MM.1S (cell line): ENCODE measurements around the gene TMEM273.

ENCODE experiments used
- DNase-seq: peaks from one replicate; pipeline ENCODE4 v3.0.0-alpha.2; 2015
- H2AFZ ChIP-seq: fragments of 300-600 bp; sonication (generic); 2 replicates; pipeline ENCODE4 v1.6.0; 2016; ENCODE audit warnings: antibody characterized with exemption, low read length
- H3F3A ChIP-seq: fragments of 300-600 bp; sonication (generic); 2 replicates; pipeline ENCODE4 v1.6.1; 2016; ENCODE audit warnings: mild to moderate bottlenecking, antibody characterized with exemption, low read length, moderate library complexity, mixed read lengths; ENCODE audit not compliant: insufficient read depth
- H3K27ac ChIP-seq: fragments of 300-600 bp; sonication (generic); 2 replicates; pipeline ENCODE4 v1.5.1; 2016; ENCODE audit warnings: mild to moderate bottlenecking, low read length
- H3K27me3 ChIP-seq: fragments of 300-600 bp; sonication (generic); replicated peaks from 2 replicates; pipeline ENCODE4 v1.6.0; 2016; ENCODE audit warnings: low read length; ENCODE audit not compliant: insufficient read depth
- H3K36me3 ChIP-seq: fragments of 300-600 bp; sonication (generic); replicated peaks from 2 replicates; pipeline ENCODE4 v1.6.1; 2016; ENCODE audit warnings: mild to moderate bottlenecking, low read length, mixed read lengths; ENCODE audit not compliant: insufficient read depth
- H3K4me1 ChIP-seq: fragments of 300-600 bp; sonication (generic); 2 replicates; pipeline ENCODE4 v1.6.1; 2016; ENCODE audit warnings: low read length, mixed read lengths
- H3K4me2 ChIP-seq: fragments of 300-600 bp; sonication (generic); 2 replicates; pipeline ENCODE4 v1.6.0; 2016; ENCODE audit warnings: low read depth, low read length
- H3K4me3 ChIP-seq: fragments of 300-600 bp; sonication (generic); 2 replicates; pipeline ENCODE4 v1.5.1; 2016; ENCODE audit warnings: low read length, mixed read lengths
- H3K79me2 ChIP-seq: fragments of 300-600 bp; sonication (generic); 2 replicates; pipeline ENCODE4 v1.6.1; 2016; ENCODE audit warnings: mixed run types, low read length, mixed read lengths
- H3K9ac ChIP-seq: fragments of 300-600 bp; sonication (generic); 2 replicates; pipeline ENCODE4 v1.6.1; 2016; ENCODE audit warnings: low read length, mixed read lengths
- H3K9me2 ChIP-seq: fragments of 300-600 bp; sonication (generic); replicated peaks from 2 replicates; pipeline ENCODE4 v1.6.1; 2016; ENCODE audit warnings: mild to moderate bottlenecking, low read length, mixed read lengths; ENCODE audit not compliant: insufficient read depth
- H3K9me3 ChIP-seq: fragments of 300-600 bp; sonication (generic); replicated peaks from 2 replicates; pipeline ENCODE4 v1.6.1; 2016; ENCODE audit warnings: mild to moderate bottlenecking, low read length, mixed read lengths; ENCODE audit not compliant: insufficient read depth
- H4K20me1 ChIP-seq: fragments of 300-600 bp; sonication (generic); 2 replicates; pipeline ENCODE4 v1.6.1; 2016; ENCODE audit warnings: mild to moderate bottlenecking, low read length, moderate library complexity, mixed read lengths; ENCODE audit not compliant: insufficient read depth
- EZH2 ChIP-seq: fragments of 300-600 bp; sonication (generic); optimal IDR thresholded peaks from 2 replicates; pipeline ENCODE3; 2017; ENCODE audit warnings: low read depth, mild to moderate bottlenecking, antibody characterized with exemption, low read length, mixed read lengths
- EZH2phosphoT487 ChIP-seq: fragments of 300-600 bp; sonication (generic); IDR thresholded peaks from 2 replicates; pipeline ENCODE4 v1.6.1; 2018; ENCODE audit warnings: antibody characterized with exemption, low read length
- TF ChIP-seq, protein P1 (sequence below): fragments of 300-600 bp; sonication (generic); IDR thresholded peaks from 2 replicates; pipeline ENCODE4 v1.5.1; 2016; ENCODE audit warnings: antibody characterized with exemption, low read length, mixed read lengths

TMEM273 gene

DNA sequence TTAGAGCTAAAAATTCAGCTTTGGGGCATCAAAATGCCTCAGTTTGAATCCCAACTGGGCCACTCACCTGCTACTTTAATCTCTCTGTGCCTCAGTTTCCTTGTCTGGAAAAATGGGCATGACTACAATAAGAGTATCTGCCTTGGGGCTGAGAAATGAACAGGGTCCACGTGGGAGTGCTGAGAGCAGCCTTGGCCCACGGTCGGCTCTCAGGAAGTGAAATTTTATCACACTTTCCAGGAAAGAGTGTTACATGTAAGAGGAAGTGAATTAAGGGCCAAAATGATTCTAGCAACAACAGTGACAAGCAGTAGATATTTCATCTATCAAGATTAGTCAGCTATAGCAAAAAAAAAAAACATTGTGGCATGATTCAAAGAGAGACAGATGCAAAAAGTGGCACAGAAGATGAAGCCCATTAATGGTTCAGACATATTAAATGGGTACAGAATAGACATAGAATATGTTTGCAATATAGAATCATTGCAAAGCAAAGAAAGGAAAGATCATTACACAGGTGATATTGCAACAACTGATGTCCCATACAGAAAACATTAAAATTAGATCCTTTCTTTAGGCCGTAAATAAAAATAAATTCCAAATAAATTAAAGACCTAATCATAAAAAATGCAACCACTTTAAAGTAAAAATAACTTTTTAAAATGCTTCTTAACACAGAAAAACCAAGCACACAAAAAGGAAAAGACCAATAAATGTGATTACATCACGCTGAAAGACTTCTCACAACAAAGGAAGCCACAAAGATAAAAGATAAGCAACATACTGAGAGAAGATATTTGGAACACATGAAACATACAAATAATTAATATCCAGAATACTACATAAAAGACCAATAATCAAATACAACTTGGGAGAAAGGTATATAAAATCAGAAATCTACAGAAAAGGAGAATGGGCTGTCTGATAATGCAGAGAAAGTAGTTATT, 4.3 kb downstream of the TMEM273 start:
- H3F3A ChIP-seq, result no peaks in the 10 kb centered on the region
- no peak overlapping the region for H3K4me2 ChIP-seq
- TF ChIP-seq EZH2, result no peak
- TF ChIP-seq, protein P1, sequence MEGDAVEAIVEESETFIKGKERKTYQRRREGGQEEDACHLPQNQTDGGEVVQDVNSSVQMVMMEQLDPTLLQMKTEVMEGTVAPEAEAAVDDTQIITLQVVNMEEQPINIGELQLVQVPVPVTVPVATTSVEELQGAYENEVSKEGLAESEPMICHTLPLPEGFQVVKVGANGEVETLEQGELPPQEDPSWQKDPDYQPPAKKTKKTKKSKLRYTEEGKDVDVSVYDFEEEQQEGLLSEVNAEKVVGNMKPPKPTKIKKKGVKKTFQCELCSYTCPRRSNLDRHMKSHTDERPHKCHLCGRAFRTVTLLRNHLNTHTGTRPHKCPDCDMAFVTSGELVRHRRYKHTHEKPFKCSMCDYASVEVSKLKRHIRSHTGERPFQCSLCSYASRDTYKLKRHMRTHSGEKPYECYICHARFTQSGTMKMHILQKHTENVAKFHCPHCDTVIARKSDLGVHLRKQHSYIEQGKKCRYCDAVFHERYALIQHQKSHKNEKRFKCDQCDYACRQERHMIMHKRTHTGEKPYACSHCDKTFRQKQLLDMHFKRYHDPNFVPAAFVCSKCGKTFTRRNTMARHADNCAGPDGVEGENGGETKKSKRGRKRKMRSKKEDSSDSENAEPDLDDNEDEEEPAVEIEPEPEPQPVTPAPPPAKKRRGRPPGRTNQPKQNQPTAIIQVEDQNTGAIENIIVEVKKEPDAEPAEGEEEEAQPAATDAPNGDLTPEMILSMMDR, result no peak
- H3K4me1 ChIP-seq, result peaks cover 6% of the 10 kb centered on the region
- no peaks in the 10 kb centered on the region for H3K36me3 ChIP-seq
- no peak overlapping the region for H3K4me3 ChIP-seq
- no peaks in the 10 kb centered on the region for H4K20me1 ChIP-seq
- H3K27me3 ChIP-seq, result no peaks in the 10 kb centered on the region
- H3K9me3 ChIP-seq, result no peaks in the 10 kb centered on the region
- H3K9me2 ChIP-seq, result no peaks in the 10 kb centered on the region
- no peak overlapping the region for H3K27ac ChIP-seq
- no peak overlapping the region for H2AFZ ChIP-seq
- no peak overlapping the region for H3K9ac ChIP-seq
- H3K79me2 ChIP-seq, result no peaks in the 10 kb centered on the region
- DNase-seq, result no peak

DNA sequence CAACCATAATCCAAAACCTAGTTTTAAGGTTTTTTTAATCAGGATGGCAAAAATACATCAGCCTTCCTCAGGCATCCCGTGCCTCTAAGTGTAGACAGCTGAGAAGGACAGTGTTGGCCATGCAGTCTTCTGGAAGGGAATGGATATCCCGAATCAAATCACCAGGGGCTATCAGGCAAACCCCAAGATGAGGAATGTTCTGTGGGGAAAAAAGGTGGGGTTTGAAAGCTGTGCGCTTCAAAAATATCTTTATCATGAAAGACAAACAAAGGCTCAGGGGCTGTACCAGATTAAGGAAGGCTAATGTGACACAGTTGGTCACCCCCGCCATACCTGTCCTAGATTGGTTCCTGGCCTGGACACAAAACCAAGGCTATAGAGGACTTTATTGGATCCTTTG, 5.4 kb downstream of the TMEM273 start:
- Histone ChIP-seq H3K27ac (no peak overlapping the region), H3K4me2 (no peak overlapping the region), H3K79me2 (no peaks in the 10 kb centered on the region)

DNA sequence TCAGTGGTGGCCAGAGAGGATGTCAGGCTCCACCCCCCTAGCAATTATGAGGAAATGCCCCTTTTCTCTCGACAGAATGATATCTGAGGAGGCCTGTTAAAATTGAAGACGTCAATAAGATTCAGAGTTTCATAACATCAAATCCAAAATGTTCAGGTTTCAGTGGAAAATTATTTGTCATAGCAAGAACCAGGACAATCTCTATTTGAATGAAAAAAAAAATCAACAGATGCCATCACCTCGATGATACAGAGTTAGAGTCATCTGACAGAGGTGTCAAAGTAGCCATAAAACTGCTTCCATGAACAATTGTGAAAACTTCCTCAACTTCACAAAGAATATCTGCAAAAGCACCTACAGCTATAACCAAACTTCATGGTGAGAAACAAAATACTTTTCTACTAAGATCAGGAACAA, 7.7 kb downstream of the TMEM273 start:
- no peak for TF ChIP-seq EZH2
- TF ChIP-seq, protein P1, result no peak
- TF ChIP-seq EZH2phosphoT487, result no peak
- no peaks in the 10 kb centered on the region for H3K9me3 ChIP-seq
- no peak overlapping the region for H3K27ac ChIP-seq
- no peaks in the 10 kb centered on the region for H3K9me2 ChIP-seq
- no peak overlapping the region for H3K9ac ChIP-seq
- no peaks in the 10 kb centered on the region for H4K20me1 ChIP-seq
- DNase-seq, result no peak
- H3K79me2 ChIP-seq, result no peaks in the 10 kb centered on the region
- no peaks in the 10 kb centered on the region for H3K36me3 ChIP-seq
- H3K4me3 ChIP-seq, result no peak overlapping the region
- peaks cover 9% of the 10 kb centered on the region for H3K4me1 ChIP-seq
- no peaks in the 10 kb centered on the region for H3F3A ChIP-seq
- H3K4me2 ChIP-seq, result no peak overlapping the region
- no peak overlapping the region for H2AFZ ChIP-seq
- no peaks in the 10 kb centered on the region for H3K27me3 ChIP-seq

More for the DNA sequence above, 5.4 kb downstream of the TMEM273 start:
- Histone ChIP-seq H3K4me3 (no peak overlapping the region), H3K4me1 (no peaks in the 10 kb centered on the region), H3K9me3 (no peaks in the 10 kb centered on the region), H3K36me3 (no peaks in the 10 kb centered on the region), H4K20me1 (no peaks in the 10 kb centered on the region), H3K9ac (no peak overlapping the region), H2AFZ (no peak overlapping the region), H3F3A (no peaks in the 10 kb centered on the region), H3K9me2 (no peaks in the 10 kb centered on the region), H3K27me3 (no peaks in the 10 kb centered on the region)
- DNase-seq, result no peak
- TF ChIP-seq EZH2, result no peak
